HCT116 (cell line): ENCODE results near the gene CRIP1. TPM values are rescaled to one million over a fixed set of nuclear protein-coding genes. Genes with fewer than 3 reads are reported as not detected.

ENCODE experiments used
- ATAC-seq: fragments of 200-7000 bp; cut with Tn5 transposase; 2 replicates; pipeline ENCODE4 v1.9.1; 2020; ENCODE audit warnings: mild to moderate bottlenecking, moderate library complexity
- BruUV-seq: library from RNA; stranded (reverse); fragments of 400-500 nt; replicated peaks from 2 replicates; lab custom pipeline; 2021; lab: Mats Ljungman, UMichigan
- CTCF ChIA-PET: fragments of 300-600 bp; sonication (Branson Sonifier 250); formaldehyde crosslinking; loops from one replicate; lab custom pipeline; 2021; ENCODE audit warnings: antibody characterized with exemption; lab: Charles Lee
- POLR2A ChIA-PET: fragments of 300-600, 350-600 bp; sonication (Branson Sonifier 250); formaldehyde crosslinking; loops from one replicate; lab custom pipeline; 2021; ENCODE audit warnings: antibody characterized with exemption; lab: Charles Lee
- RAD21 ChIA-PET, 2 experiments: fragments of 300-600 bp; sonication (Branson Sonifier 250); formaldehyde crosslinking; loops; one replicate each; lab custom pipeline; 2023; ENCODE audit warnings: low total read pairs in 2 of 2; ENCODE audit not compliant: uncharacterized antibody in 2 of 2, unreplicated experiment in 2 of 2, low non-redundant PET in 1 of 2; lab: Charles Lee
- DNase-seq: peaks from one replicate; pipeline ENCODE4 v3.0.0-alpha.2; 2010; ENCODE audit warnings: low read depth, low spot score
- H2AFZ ChIP-seq: fragments of 200-600 bp; shearing (Covaris generic), sonication (generic); 2 replicates; pipeline ENCODE4 v1.6.1; 2017; ENCODE audit warnings: low read depth, mixed run types, mixed read lengths, antibody characterized with exemption, low read length; ENCODE audit not compliant: poor library complexity, severe bottlenecking
- H3K27ac ChIP-seq: 2 replicates; pipeline ENCODE4 v1.5.1; 2012; ENCODE audit warnings: low read depth, low read length
- H3K27me3 ChIP-seq: fragments of 200-600 bp; sonication (generic); 2 replicates; pipeline ENCODE4 v1.6.1; 2016; ENCODE audit warnings: mixed run types, low read length, mixed read lengths; ENCODE audit not compliant: insufficient read depth
- H3K36me3 ChIP-seq, 2 experiments: fragments of 200-500 bp in 1 of 2; fragments of 200-600 bp in 1 of 2; sonication (Bioruptor generic) in 1 of 2; sonication (generic) in 1 of 2; 2 replicates each; pipeline versions ENCODE4 v1.5.1 to v1.6.1; 2014 to 2016; ENCODE audit warnings: low read length in 2 of 2, inconsistent platforms in 1 of 2, mixed read lengths in 1 of 2, mixed run types in 1 of 2; ENCODE audit not compliant: insufficient read depth in 2 of 2, control insufficient read depth in 1 of 2
- H3K4me1 ChIP-seq, 2 experiments: fragments of 200-600 bp in 1 of 2; sonication (generic) in 1 of 2; 2 replicates each; pipeline versions ENCODE4 v1.5.1 to v1.6.1; 2012 to 2017; ENCODE audit warnings: low read length in 2 of 2, inconsistent platforms in 1 of 2, mild to moderate bottlenecking in 1 of 2, mixed read lengths in 1 of 2, mixed run types in 1 of 2, moderate library complexity in 1 of 2; ENCODE audit not compliant: insufficient read depth in 2 of 2, control insufficient read depth in 1 of 2
- H3K4me2 ChIP-seq: fragments of 200-600 bp; sonication (generic); 2 replicates; pipeline ENCODE4 v1.6.1; 2017; ENCODE audit warnings: mixed run types, low read length, mixed read lengths
- H3K4me3 ChIP-seq, 2 experiments: fragments of 200-600 bp in 1 of 2; sonication (generic) in 1 of 2; replicated peaks in 1 of 2; 2 replicates each; pipeline ENCODE4 v1.5.1; 2011 to 2016; ENCODE audit warnings: low read length in 2 of 2, control low read depth in 1 of 2, low read depth in 1 of 2, mild to moderate bottlenecking in 1 of 2, mixed read lengths in 1 of 2, mixed run types in 1 of 2
- H3K79me2 ChIP-seq: fragments of 200-600 bp; sonication (generic); 2 replicates; pipeline ENCODE4 v1.6.1; 2017; ENCODE audit warnings: mild to moderate bottlenecking, mixed run types, low read length, moderate library complexity, mixed read lengths; ENCODE audit not compliant: insufficient read depth
- H3K9ac ChIP-seq: fragments of 200-600 bp; sonication (generic); 2 replicates; pipeline ENCODE4 v1.6.1; 2016; ENCODE audit warnings: low read length, mixed read lengths
- H3K9me2 ChIP-seq: fragments of 200-600 bp; sonication (generic), shearing (Covaris generic); 2 replicates; pipeline ENCODE4 v1.6.1; 2017; ENCODE audit warnings: mixed run types, mild to moderate bottlenecking, moderate library complexity; ENCODE audit not compliant: insufficient read depth
- H3K9me3 ChIP-seq, 2 experiments: fragments of 200-500 bp in 1 of 2; fragments of 200-600 bp in 1 of 2; sonication (Bioruptor generic) in 1 of 2; sonication (generic) in 1 of 2; 2 replicates each; pipeline ENCODE4 v1.6.1; 2014 to 2017; ENCODE audit warnings: low read length in 2 of 2, mixed read lengths in 2 of 2, inconsistent platforms in 1 of 2, low read depth in 1 of 2, mild to moderate bottlenecking in 1 of 2, mixed run types in 1 of 2, moderate library complexity in 1 of 2; ENCODE audit not compliant: control insufficient read depth in 1 of 2, insufficient read depth in 1 of 2
- H4K20me1 ChIP-seq: fragments of 200-600 bp; sonication (generic), shearing (Covaris generic); 2 replicates; pipeline ENCODE4 v1.6.1; 2017; ENCODE audit warnings: mixed run types, mild to moderate bottlenecking, moderate library complexity; ENCODE audit not compliant: insufficient read depth
- CTCF ChIP-seq, 3 experiments: fragments of 200-600 bp in 1 of 3; sonication (generic) in 1 of 3; IDR thresholded peaks in 2 of 3; conservative IDR thresholded peaks in 1 of 3; 2 replicates each; pipeline ENCODE4 v1.5.1; 2012 to 2017; ENCODE audit warnings: low read depth in 2 of 3, low read length in 2 of 3, antibody characterized with exemption in 1 of 3, borderline replicate concordance in 1 of 3, control low read depth in 1 of 3, mild to moderate bottlenecking in 1 of 3, mixed read lengths in 1 of 3, mixed run types in 1 of 3, moderate library complexity in 1 of 3; ENCODE audit not compliant: insufficient read depth in 1 of 3
- EZH2 ChIP-seq: fragments of 200-600 bp; sonication (generic); IDR thresholded peaks from 2 replicates; pipeline ENCODE4 v1.6.1; 2017; ENCODE audit warnings: antibody characterized with exemption, mixed run types
- RAD21 ChIP-seq: IDR thresholded peaks from 2 replicates; pipeline ENCODE4 v1.6.1; 2012; ENCODE audit warnings: low read depth, mild to moderate bottlenecking
- TCF7L2 ChIP-seq: IDR thresholded peaks from 2 replicates; pipeline ENCODE4 v1.7.0; 2011; ENCODE audit warnings: borderline replicate concordance, inconsistent platforms; ENCODE audit not compliant: insufficient read depth, insufficient read length; ENCODE audit errors: extremely low read depth
- ZBTB33 ChIP-seq: IDR thresholded peaks from 2 replicates; pipeline ENCODE4 v1.6.1; 2011; ENCODE audit warnings: mild to moderate bottlenecking, low read length, moderate library complexity; ENCODE audit not compliant: insufficient replicate concordance; ENCODE audit errors: extremely low read depth
- ZNF274 ChIP-seq: fragments of 200-500 bp; sonication (Bioruptor generic); IDR thresholded peaks from 2 replicates; pipeline ENCODE4 v1.6.1; 2014; ENCODE audit warnings: mild to moderate bottlenecking, low read depth, low read length, inconsistent platforms
- intact Hi-C: fragments of 100-400 bp; cut with micrococcal nuclease; formaldehyde crosslinking; loops from 2 replicates; pipeline ENCODE4 v1.10.0; 2022
- total RNA-seq: library from RNA; stranded (reverse); gene quantifications from one replicate; pipeline ENCODE4 v1.2.1, GENCODE V29; 2021; ENCODE audit not compliant: unreplicated experiment

Gene CRIP1
- total RNA-seq, 1 experiment from 2014 or later, result 260 TPM

GRCh38 chr14:105532735-105533141, 46.1 kb downstream of the CRIP1 start:
- no peak overlapping the region for H3K9ac ChIP-seq
- ChIA-PET POLR2A (no interaction called here), CTCF (interaction anchor here (0.8 to 2.2 kb wide), 4 partner anchors 43 to 162 kb away, joined by 3 to 19 read pairs (median 5); no protein-coding TSS in a partner anchor), RAD21 (interaction anchor here in 1 of 2 experiments (1.2 kb wide), 1 partner anchor 162 kb away, joined by 3 read pairs; no protein-coding TSS in a partner anchor)
- H3K9me3 ChIP-seq, result no peaks in the 10 kb centered on the region
- no peak overlapping the region for H3K27ac ChIP-seq
- H3K27me3 ChIP-seq, result no peaks in the 10 kb centered on the region
- H4K20me1 ChIP-seq, result no peaks in the 10 kb centered on the region
- no peak overlapping the region for H3K4me2 ChIP-seq
- ATAC-seq (peak; percentile 62), DNase-seq (no peak)
- H3K79me2 ChIP-seq, result no peaks in the 10 kb centered on the region
- intact Hi-C loops, result loop anchor here (10.0 kb wide), 1 partner anchor 622 kb away; no protein-coding TSS in a partner anchor
- no TSS peak for BruUV-seq
- H3K4me1 ChIP-seq, result peaks cover 0 to 5% of the 10 kb centered on the region in 2 experiments; a peak in 3 of 4 replicates
- no peak overlapping the region for H2AFZ ChIP-seq
- no peaks in the 10 kb centered on the region for H3K36me3 ChIP-seq
- no peaks in the 10 kb centered on the region for H3K9me2 ChIP-seq
- no peak overlapping the region for H3K4me3 ChIP-seq
- TF ChIP-seq ZNF274 (no peak), ZBTB33 (no peak), RAD21 (peak; percentile 51), EZH2 (no peak), TCF7L2 (no peak), CTCF (IDR thresholded peaks at IDR 0.05 in 2 of 3, conservative IDR thresholded peaks at IDR 0.05 in 1 of 3; ENCODE audit: borderline replicate concordance in 1 of 3, insufficient read depth in 1 of 3, low read depth in 2 of 3, low read length in 2 of 3) (peak; percentile 8 to 56 (median 48); a peak in 4 of 6 replicates)
